Stimulated activated CD8-positive, alpha-beta memory T cell treated with anti-CD3 and anti-CD28 coated beads, Interleukin-4, amount 100 ng/mL, for 24 hours (primary cell): Measurements from ENCODE around the gene LYZL1.
"Not testable (repeated sequence)": the region's sequence is repeated elsewhere in the genome, so short reads cannot be mapped to it uniquely, and the experiment has no call there.

Source experiments
- DNase-seq: peaks from one replicate; pipeline ENCODE4 v3.0.0-alpha.2; 2020; ENCODE audit warnings: low read depth

LYZL1 gene

GRCh38 chr10:29288906-29289305 is at the start of gene LYZL1:
Gene LYZL1 (plus strand): TSS chr10:29289070. CDS start chr10:29291868, 2,798 bp downstream.
- DNase-seq = not testable (repeated sequence)

- DNase-seq = no peak
Observed at GRCh38 chr10:29239569-29240472, 49.0 kb upstream of the LYZL1 start.

- DNase-seq = no peak
Observed at GRCh38 chr10:29240986-29241660, 47.7 kb upstream of the LYZL1 start.

- DNase-seq = no peak
Observed at GRCh38 chr10:29241925-29242324, 46.9 kb upstream of the LYZL1 start.

GRCh38 chr10:29243066-29243465 is 45.8 kb upstream of the LYZL1 start:
- no peak for DNase-seq

- no peak for DNase-seq
Observed at GRCh38 chr10:29243750-29244149, 45.1 kb upstream of the LYZL1 start.

GRCh38 chr10:29244978-29245377 is 43.9 kb upstream of the LYZL1 start:
- no peak for DNase-seq

GRCh38 chr10:29245476-29245875 is 43.4 kb upstream of the LYZL1 start:
- no peak for DNase-seq

- DNase-seq = no peak
Observed at GRCh38 chr10:29246449-29246848, 42.4 kb upstream of the LYZL1 start.

GRCh38 chr10:29248158-29248557 is 40.7 kb upstream of the LYZL1 start:
- no peak for DNase-seq

GRCh38 chr10:29249018-29249417 is 39.9 kb upstream of the LYZL1 start:
- no peak for DNase-seq

- DNase-seq = no peak
Observed at GRCh38 chr10:29250066-29250465, 38.8 kb upstream of the LYZL1 start.

- DNase-seq = no peak
Observed at GRCh38 chr10:29252811-29253689, 35.8 kb upstream of the LYZL1 start.

- DNase-seq = no peak
Observed at GRCh38 chr10:29253690-29254029, 35.2 kb upstream of the LYZL1 start.

GRCh38 chr10:29254123-29255046 is 34.5 kb upstream of the LYZL1 start:
- no peak for DNase-seq

- DNase-seq = no peak
Observed at GRCh38 chr10:29255104-29255503, 33.8 kb upstream of the LYZL1 start.

GRCh38 chr10:29256019-29256418 is 32.9 kb upstream of the LYZL1 start:
- DNase-seq = no peak

- DNase-seq = no peak
Observed at GRCh38 chr10:29256586-29256985, 32.3 kb upstream of the LYZL1 start.

GRCh38 chr10:29257106-29257783 is 31.6 kb upstream of the LYZL1 start:
- DNase-seq = no peak

- no peak for DNase-seq
Observed at GRCh38 chr10:29257784-29258135, 31.1 kb upstream of the LYZL1 start.

GRCh38 chr10:29259498-29259897 is 29.4 kb upstream of the LYZL1 start:
- DNase-seq = no peak
